H1 (cell line): Measurements from ENCODE around the gene GPX4. TPM values are rescaled to one million over a fixed set of nuclear protein-coding genes. Genes with fewer than 3 reads are reported as not detected.

Experiments used
- CTCF ChIA-PET: fragments of 300-600 bp; sonication (Branson Sonifier 250); formaldehyde crosslinking; loops from one replicate; lab custom pipeline; 2021; ENCODE audit not compliant: partially characterized antibody; lab: Charles Lee
- POLR2A ChIA-PET: fragments of 300-600 bp; sonication (Branson Sonifier 250); formaldehyde crosslinking; loops from one replicate; lab custom pipeline; 2021; ENCODE audit warnings: inconsistent platforms; ENCODE audit not compliant: partially characterized antibody; lab: Charles Lee
- DNase-seq, 2 experiments: peaks; one replicate each; pipeline versions ENCODE4 v3.0.0 to v3.0.0-alpha.2; 2010 to 2022; ENCODE audit warnings: low spot score in 2 of 2, low read depth in 1 of 2, mixed read lengths in 1 of 2
- FAIRE-seq: peaks from 2 replicates; lab custom pipeline; 2011; peaks lifted over from hg19 to GRCh38; lab: Jason Lieb, UNC
- H2AFZ ChIP-seq: 2 replicates; pipeline ENCODE4 v1.8.1; 2012; ENCODE audit warnings: low read length, inconsistent platforms
- H2AK5ac ChIP-seq: 2 replicates; pipeline ENCODE4 v1.6.1; 2013; ENCODE audit warnings: low read depth, low read length
- H2BK120ac ChIP-seq: replicated peaks from 2 replicates; pipeline ENCODE3; 2013; ENCODE audit warnings: low read depth, low read length, inconsistent platforms
- H2BK12ac ChIP-seq: 2 replicates; pipeline ENCODE4 v1.6.1; 2013; ENCODE audit warnings: low read depth, low read length
- H2BK15ac ChIP-seq: 2 replicates; pipeline ENCODE4 v1.6.1; 2013; ENCODE audit warnings: low read length
- H2BK20ac ChIP-seq: 2 replicates; pipeline ENCODE4 v1.6.1; 2013; ENCODE audit warnings: low read length
- H2BK5ac ChIP-seq: 2 replicates; pipeline ENCODE4 v1.6.1; 2013; ENCODE audit warnings: low read depth, low read length
- H3K14ac ChIP-seq: 2 replicates; pipeline ENCODE4 v1.6.1; 2013; ENCODE audit warnings: inconsistent platforms; ENCODE audit not compliant: insufficient read length
- H3K18ac ChIP-seq: 2 replicates; pipeline ENCODE4 v1.6.1; 2013; ENCODE audit warnings: low read length; ENCODE audit errors: extremely low read depth
- H3K23ac ChIP-seq: 2 replicates; pipeline ENCODE4 v1.6.1; 2013; ENCODE audit warnings: inconsistent platforms; ENCODE audit not compliant: insufficient read length
- H3K23me2 ChIP-seq: 2 replicates; pipeline ENCODE4 v1.6.1; 2013; ENCODE audit warnings: low read depth, low read length
- H3K27ac ChIP-seq: 2 replicates; pipeline ENCODE4 v1.6.1; 2011; ENCODE audit warnings: low read depth, low read length, inconsistent platforms
- H3K27me3 ChIP-seq, 4 experiments: replicated peaks in 1 of 4; 1 replicate in 1 of 4; 2 replicates in 3 of 4; pipeline versions ENCODE4 v1.6.1 to v1.8.1; 2011 to 2013; ENCODE audit warnings: low read length in 3 of 4, mild to moderate bottlenecking in 3 of 4, inconsistent platforms in 2 of 4, mixed read lengths in 2 of 4, moderate library complexity in 1 of 4; ENCODE audit not compliant: control insufficient read depth in 3 of 4, insufficient read depth in 3 of 4; ENCODE audit errors: extremely low read depth in 1 of 4
- H3K36me3 ChIP-seq, 4 experiments: 2 replicates each; pipeline versions ENCODE4 v1.6.1 to v1.8.1; 2011 to 2013; ENCODE audit warnings: mild to moderate bottlenecking in 4 of 4, low read length in 3 of 4, moderate library complexity in 2 of 4, control low read depth in 1 of 4, inconsistent platforms in 1 of 4; ENCODE audit not compliant: insufficient read depth in 4 of 4, control insufficient read depth in 2 of 4
- H3K4ac ChIP-seq: replicated peaks from 2 replicates; pipeline ENCODE3; 2013; ENCODE audit warnings: low read length, low read depth, mixed read lengths, inconsistent platforms; ENCODE audit not compliant: insufficient read length
- H3K4me1 ChIP-seq, 4 experiments: replicated peaks in 1 of 4; 1 replicate in 1 of 4; 2 replicates in 3 of 4; pipeline versions ENCODE4 v1.6.1 to v1.8.1; 2011 to 2013; ENCODE audit warnings: low read length in 3 of 4, inconsistent platforms in 2 of 4, mixed read lengths in 1 of 4; ENCODE audit not compliant: insufficient read depth in 4 of 4, control insufficient read depth in 3 of 4
- H3K4me2 ChIP-seq, 2 experiments: 2 replicates each; pipeline versions ENCODE4 v1.6.1 to v1.8.1; 2011 to 2013; ENCODE audit warnings: low read depth in 2 of 2, low read length in 2 of 2, control low read depth in 1 of 2, inconsistent platforms in 1 of 2, mild to moderate bottlenecking in 1 of 2; ENCODE audit not compliant: insufficient read depth in 1 of 2
- H3K4me3 ChIP-seq, 4 experiments: fragments of 200-600, 300-600 bp in 1 of 4; sonication (generic), shearing (Covaris generic), sonication (Bioruptor Twin) in 1 of 4; 2 replicates each; pipeline versions ENCODE4 v1.5.1 to v1.8.1; 2011 to 2016; ENCODE audit warnings: low read length in 4 of 4, low read depth in 3 of 4, control low read depth in 2 of 4, inconsistent platforms in 2 of 4, mild to moderate bottlenecking in 2 of 4, mixed read lengths in 1 of 4, moderate library complexity in 1 of 4; ENCODE audit not compliant: insufficient read depth in 2 of 4; ENCODE audit errors: extremely low read depth in 1 of 4
- H3K56ac ChIP-seq: replicated peaks from 2 replicates; pipeline ENCODE3; 2013; ENCODE audit warnings: low read depth, mild to moderate bottlenecking, mixed read lengths, low read length, inconsistent platforms; ENCODE audit not compliant: insufficient read length
- H3K79me1 ChIP-seq: 2 replicates; pipeline ENCODE4 v1.6.1; 2013; ENCODE audit warnings: low read depth, low read length, control low read depth
- H3K79me2 ChIP-seq, 2 experiments: 2 replicates each; pipeline versions ENCODE4 v1.6.1 to v1.8.1; 2012 to 2013; ENCODE audit warnings: low read length in 2 of 2, mild to moderate bottlenecking in 2 of 2, inconsistent platforms in 1 of 2; ENCODE audit not compliant: insufficient read depth in 2 of 2, control insufficient read depth in 1 of 2
- H3K9ac ChIP-seq, 4 experiments: replicated peaks in 1 of 4; 1 replicate in 1 of 4; 2 replicates in 3 of 4; pipeline versions ENCODE4 v1.6.1 to v1.8.1; 2011 to 2013; ENCODE audit warnings: low read depth in 3 of 4, low read length in 3 of 4, control low read depth in 2 of 4, mild to moderate bottlenecking in 2 of 4, moderate library complexity in 2 of 4, inconsistent platforms in 1 of 4; ENCODE audit errors: extremely low read depth in 1 of 4
- H3K9me3 ChIP-seq, 2 experiments: 2 replicates each; pipeline versions ENCODE4 v1.6.1 to v1.8.1; 2012 to 2013; ENCODE audit warnings: mild to moderate bottlenecking in 2 of 2, moderate library complexity in 2 of 2, control low read depth in 1 of 2, inconsistent platforms in 1 of 2, low read depth in 1 of 2, low read length in 1 of 2, mixed read lengths in 1 of 2; ENCODE audit not compliant: insufficient read depth in 2 of 2
- H4K20me1 ChIP-seq, 2 experiments: replicated peaks in 1 of 2; 2 replicates each; pipeline versions ENCODE3 to v1.8.1; 2011 to 2013; ENCODE audit warnings: inconsistent platforms in 2 of 2, low read length in 2 of 2, mild to moderate bottlenecking in 1 of 2; ENCODE audit not compliant: insufficient read depth in 2 of 2, control insufficient read depth in 1 of 2
- H4K5ac ChIP-seq: 2 replicates; pipeline ENCODE4 v1.6.1; 2013; ENCODE audit warnings: low read length, low read depth, mixed read lengths, inconsistent platforms; ENCODE audit not compliant: insufficient read length
- H4K8ac ChIP-seq: 2 replicates; pipeline ENCODE4 v1.8.0; 2013; ENCODE audit warnings: mild to moderate bottlenecking, moderate library complexity, low read length, inconsistent platforms; ENCODE audit not compliant: insufficient read depth; ENCODE audit errors: extremely low read depth
- H4K91ac ChIP-seq: replicated peaks from 2 replicates; pipeline ENCODE3; 2013; ENCODE audit warnings: low read length, mixed read lengths, inconsistent platforms; ENCODE audit not compliant: insufficient read length
- BCL11A ChIP-seq, 2 experiments: IDR thresholded peaks; one replicate each; pipeline ENCODE4 v1.6.1; 2011; ENCODE audit warnings: low read depth in 2 of 2, low read length in 2 of 2, mild to moderate bottlenecking in 2 of 2
- EP300 ChIP-seq, 2 experiments: IDR thresholded peaks; 1 replicate in 1 of 2; 2 replicates in 1 of 2; pipeline ENCODE4 v1.6.1; 2011 to 2012; ENCODE audit warnings: low read depth in 2 of 2, low read length in 2 of 2, mild to moderate bottlenecking in 2 of 2, borderline replicate concordance in 1 of 2, inconsistent platforms in 1 of 2, moderate library complexity in 1 of 2
- EZH2 ChIP-seq: fragments of 200-600 bp; sonication (generic); IDR thresholded peaks from 2 replicates; pipeline ENCODE4 v1.7.1; 2012; ENCODE audit warnings: low read depth, mild to moderate bottlenecking, moderate library complexity, low read length, inconsistent platforms; ENCODE audit not compliant: severe bottlenecking
- GTF2F1 ChIP-seq: IDR thresholded peaks from 2 replicates; pipeline ENCODE4 v1.6.1; 2012; ENCODE audit warnings: low read depth, low read length, improper control_type of control experiment, borderline replicate concordance
- HDAC6 ChIP-seq: IDR thresholded peaks from one replicate; pipeline ENCODE4 v1.7.1; 2012; ENCODE audit warnings: low read depth, mild to moderate bottlenecking, inconsistent platforms, low read length, moderate library complexity
- NRF1 ChIP-seq: IDR thresholded peaks from 2 replicates; pipeline ENCODE4 v1.6.1; 2011; ENCODE audit warnings: mild to moderate bottlenecking, low read depth, low read length, improper control_type of control experiment
- PHF8 ChIP-seq: fragments of 200-600 bp; sonication (generic); conservative IDR thresholded peaks from 2 replicates; pipeline ENCODE4 v1.7.1; 2012; ENCODE audit warnings: low read depth, mild to moderate bottlenecking, inconsistent platforms, low read length, moderate library complexity
- RXRA ChIP-seq: IDR thresholded peaks from 2 replicates; pipeline ENCODE4 v1.6.1; 2011; ENCODE audit warnings: low read depth, mild to moderate bottlenecking, low read length, moderate library complexity; ENCODE audit not compliant: insufficient read depth
- TCF12 ChIP-seq: IDR thresholded peaks from 2 replicates; pipeline ENCODE4 v1.6.1; 2011; ENCODE audit warnings: low read depth, mild to moderate bottlenecking, low read length
- WGBS, 2 experiments: shearing (Covaris generic) in 1 of 2; methylation state at CpG; one replicate each; pipeline versions ENCODE4 v1.1.6 to v1.1.7; 2013 to 2015; ENCODE audit warnings: low lambda C conversion rate in 2 of 2, mixed read lengths in 2 of 2, inconsistent platforms in 1 of 2, low coverage in 1 of 2, missing lambda C conversion rate in 1 of 2; ENCODE audit not compliant: insufficient replicate concordance in 2 of 2, insufficient coverage in 1 of 2, insufficient read length in 1 of 2; ENCODE audit errors: extremely low coverage in 1 of 2, missing lambda C conversion rate in 1 of 2; 5-methylcytosine and 5-hydroxymethylcytosine counted together
- polyA plus RNA-seq, 7 experiments: library from polyadenylated mRNA; depleted of rRNA in 3 of 7; stranded (reverse) in 5 of 7; unstranded in 2 of 7; fragments of >200 nt in 5 of 7; fragments of 200-250 nt in 2 of 7; gene quantifications; 1 replicate in 5 of 7; 2 replicates in 1 of 7; 4 replicates in 1 of 7; pipeline versions ENCODE4 v1.2.1 to v1.2.3, GENCODE V29; 2011 to 2013; ENCODE audit warnings: missing spikeins in 2 of 7, mixed read lengths in 2 of 7
- total RNA-seq: library from RNA; stranded (reverse); fragmentation: NEBNext Ultra II Directional; extraction: Animal tissue kit (Norgen Biotek cat#: 25700); gene quantifications from 2 replicates; pipeline ENCODE4 v1.2.1, GENCODE V29; 2021
- TF ChIP-seq, protein P1 (sequence below): IDR thresholded peaks from 2 replicates; pipeline ENCODE4 v1.6.1; 2011; ENCODE audit warnings: low read depth, mild to moderate bottlenecking, low read length; ENCODE audit not compliant: insufficient read depth
- TF ChIP-seq, protein P2 (sequence below): IDR thresholded peaks from 2 replicates; pipeline ENCODE4 v1.6.1; 2011; ENCODE audit warnings: low read length, improper control_type of control experiment

GPX4 gene
- total and polyA plus RNA-seq, 2 of the 8 experiments (the other 6 are each of a cell fraction or from before 2014, with no cell fraction given), result 342 to 693 TPM

DNA sequence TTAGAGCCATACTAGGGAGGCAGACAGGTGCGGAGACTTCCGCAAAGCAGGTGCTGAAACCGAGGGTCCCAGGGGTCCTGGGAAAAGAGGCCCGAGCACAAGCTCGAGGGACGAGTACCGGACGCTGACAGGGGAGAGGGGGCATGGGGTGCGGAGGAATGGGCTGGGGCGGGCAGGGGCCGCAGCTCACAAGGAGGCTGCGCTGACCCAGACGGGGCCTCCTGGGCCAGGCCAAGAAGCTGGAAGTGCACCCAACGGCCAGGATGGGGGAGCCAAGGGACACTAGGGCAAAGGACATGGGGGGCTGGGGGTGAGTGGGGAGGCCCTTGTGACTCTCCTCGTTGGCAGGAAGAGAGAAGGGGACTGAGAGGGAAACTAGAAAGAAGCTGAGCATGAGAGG, 10.5 kb upstream of the GPX4 start:
- H2BK5ac ChIP-seq, result no peak overlapping the region
- H2BK12ac ChIP-seq, result no peak overlapping the region
- H3K56ac ChIP-seq, result no peak overlapping the region
- H3K14ac ChIP-seq, result no peak overlapping the region
- FAIRE-seq, result no peak
- peak overlapping the region in 1 of 4 experiments; percentile 93; a peak in 1 of 8 replicates for H3K4me3 ChIP-seq
- no peaks in the 10 kb centered on the region for H3K9me3 ChIP-seq
- H3K4ac ChIP-seq, result no peak overlapping the region
- no peak overlapping the region for H3K18ac ChIP-seq
- H3K27me3 ChIP-seq, result peaks cover 0 to 2% (median 0%) of the 10 kb centered on the region in 4 experiments; a peak in 1 of 7 replicates
- no peak overlapping the region for H2BK20ac ChIP-seq
- peaks cover 8 to 19% of the 10 kb centered on the region in 2 experiments for H3K79me2 ChIP-seq
- H3K4me2 ChIP-seq, result peak overlapping the region; percentile 60 to 98; a peak in 2 of 4 replicates
- no peak overlapping the region for H4K91ac ChIP-seq
- no peak overlapping the region for H2BK15ac ChIP-seq
- H3K23ac ChIP-seq, result no peak overlapping the region
- H4K20me1 ChIP-seq, result peaks cover 8 to 16% of the 10 kb centered on the region in 2 experiments
- no peak overlapping the region for H3K27ac ChIP-seq
- H3K9ac ChIP-seq, result no peak overlapping the region
- no peak overlapping the region for H4K5ac ChIP-seq
- peak overlapping the region; percentile 18; the same call in 1 of the 2 replicates for H4K8ac ChIP-seq
- no peak overlapping the region for H2AFZ ChIP-seq
- no peak for DNase-seq
- no peak overlapping the region for H2BK120ac ChIP-seq
- peaks cover 4 to 35% (median 16%) of the 10 kb centered on the region in 4 experiments; a peak in 7 of 8 replicates for H3K36me3 ChIP-seq
- 91% methylated on average over 4 of the region's 15 CpGs; no CpG with 5 or more reads in 1 of the 2 experiments for WGBS, 2 experiments
- ChIA-PET CTCF (interaction anchor here (1.0 to 2.0 kb wide), 7 partner anchors 8 to 46 kb away, joined by 3 to 7 read pairs (median 5); no protein-coding TSS in a partner anchor), POLR2A (interaction anchor here (0.6 to 4.9 kb wide), 9 partner anchors 10 to 73 kb away, joined by 3 to 93 read pairs (median 5); partner anchors contain the start of genes CNN2 and GPX4)
- peaks cover 0 to 8% (median 5%) of the 10 kb centered on the region in 4 experiments; a peak in 4 of 7 replicates for H3K4me1 ChIP-seq
- H3K23me2 ChIP-seq, result peaks cover 5% of the 10 kb centered on the region
- peaks cover 10% of the 10 kb centered on the region for H3K79me1 ChIP-seq
- no peak overlapping the region for H2AK5ac ChIP-seq
- TF ChIP-seq, protein P1, sequence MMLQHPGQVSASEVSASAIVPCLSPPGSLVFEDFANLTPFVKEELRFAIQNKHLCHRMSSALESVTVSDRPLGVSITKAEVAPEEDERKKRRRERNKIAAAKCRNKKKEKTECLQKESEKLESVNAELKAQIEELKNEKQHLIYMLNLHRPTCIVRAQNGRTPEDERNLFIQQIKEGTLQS, result no peak
- TF ChIP-seq, protein P2, sequence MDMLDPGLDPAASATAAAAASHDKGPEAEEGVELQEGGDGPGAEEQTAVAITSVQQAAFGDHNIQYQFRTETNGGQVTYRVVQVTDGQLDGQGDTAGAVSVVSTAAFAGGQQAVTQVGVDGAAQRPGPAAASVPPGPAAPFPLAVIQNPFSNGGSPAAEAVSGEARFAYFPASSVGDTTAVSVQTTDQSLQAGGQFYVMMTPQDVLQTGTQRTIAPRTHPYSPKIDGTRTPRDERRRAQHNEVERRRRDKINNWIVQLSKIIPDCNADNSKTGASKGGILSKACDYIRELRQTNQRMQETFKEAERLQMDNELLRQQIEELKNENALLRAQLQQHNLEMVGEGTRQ, result no peak
- TF ChIP-seq RXRA, result no peak
- no peak for TF ChIP-seq GTF2F1
- no peak for TF ChIP-seq EP300 (IDR thresholded peaks at IDR 0.05; ENCODE audit: borderline replicate concordance in 1 of 2, low read depth in 2 of 2, low read length in 2 of 2)
- no peak for TF ChIP-seq NRF1
- TF ChIP-seq TCF12, result no peak
- no peak for TF ChIP-seq PHF8
- TF ChIP-seq EZH2, result no peak
- TF ChIP-seq BCL11A (IDR thresholded peaks at IDR 0.05; ENCODE audit: low read depth in 2 of 2, low read length in 2 of 2), result no peak
- TF ChIP-seq HDAC6, result no peak
